PFSK-1 (cell line): ENCODE measurements around the gene CUX1.

Experiments used
- FOXP2 ChIP-seq: optimal IDR thresholded peaks from 2 replicates; pipeline ENCODE3; 2011; ENCODE audit warnings: borderline replicate concordance, control low read depth, inconsistent platforms; ENCODE audit not compliant: insufficient read depth; ENCODE audit errors: extremely low read length, extremely low read depth
- POLR2AphosphoS5 ChIP-seq: IDR thresholded peaks from 2 replicates; pipeline ENCODE4 v1.6.1; 2012; ENCODE audit warnings: low read depth, mild to moderate bottlenecking, control low read depth, low read length, moderate library complexity
- REST ChIP-seq, 2 experiments: IDR thresholded peaks; 2 replicates each; pipeline versions ENCODE4 v1.6.1 to v1.8.0; 2011 to 2012; ENCODE audit warnings: low read depth in 2 of 2, low read length in 2 of 2, control low read depth in 1 of 2, inconsistent platforms in 1 of 2, mild to moderate bottlenecking in 1 of 2, moderate library complexity in 1 of 2; ENCODE audit not compliant: insufficient read depth in 1 of 2
- SIN3A ChIP-seq: IDR thresholded peaks from 2 replicates; pipeline ENCODE4 v1.6.1; 2012; ENCODE audit warnings: mild to moderate bottlenecking, low read length, moderate library complexity, borderline replicate concordance; ENCODE audit not compliant: insufficient read depth
- TAF1 ChIP-seq: IDR thresholded peaks from 2 replicates; pipeline ENCODE4 v1.6.1; 2012; ENCODE audit warnings: low read length, control low read depth, borderline replicate concordance; ENCODE audit not compliant: insufficient read depth

CUX1 gene

GRCh38 chr7:101783381-101784181, 33.8 kb upstream of the CUX1 start:
- TF ChIP-seq SIN3A (no peak), POLR2AphosphoS5 (no peak), FOXP2 (no peak), TAF1 (no peak), REST (IDR thresholded peaks at IDR 0.05; ENCODE audit: insufficient read depth in 1 of 2, low read depth in 2 of 2, low read length in 2 of 2) (no peak)

GRCh38 chr7:101784292-101785127, 32.9 kb upstream of the CUX1 start:
- TF ChIP-seq POLR2AphosphoS5 (no peak), FOXP2 (no peak), REST (IDR thresholded peaks at IDR 0.05; ENCODE audit: insufficient read depth in 1 of 2, low read depth in 2 of 2, low read length in 2 of 2) (no peak), SIN3A (no peak), TAF1 (no peak)

- TF ChIP-seq SIN3A: no peak
- TF ChIP-seq POLR2AphosphoS5: no peak
- no peak for TF ChIP-seq TAF1
- TF ChIP-seq REST (IDR thresholded peaks at IDR 0.05; ENCODE audit: insufficient read depth in 1 of 2, low read depth in 2 of 2, low read length in 2 of 2): no peak
- no peak for TF ChIP-seq FOXP2
Measured at GRCh38 chr7:101787864-101788263, 29.6 kb upstream of the CUX1 start.

- no peak for TF ChIP-seq SIN3A
- no peak for TF ChIP-seq REST (IDR thresholded peaks at IDR 0.05; ENCODE audit: insufficient read depth in 1 of 2, low read depth in 2 of 2, low read length in 2 of 2)
- TF ChIP-seq FOXP2: no peak
- no peak for TF ChIP-seq TAF1
- no peak for TF ChIP-seq POLR2AphosphoS5
Measured at GRCh38 chr7:101788517-101788916, 28.9 kb upstream of the CUX1 start.
